H1 (cell line): ENCODE results near the gene TPM1.

Experiments used
- ATF3 ChIP-seq: IDR thresholded peaks from 2 replicates; pipeline ENCODE4 v1.6.1; 2011; ENCODE audit warnings: low read depth, mild to moderate bottlenecking, low read length; ENCODE audit not compliant: insufficient read depth
- CHD1 ChIP-seq: IDR thresholded peaks from 2 replicates; pipeline ENCODE4 v1.6.1; 2012; ENCODE audit warnings: low read depth, low read length, improper control_type of control experiment
- CTCF ChIP-seq, 3 experiments: IDR thresholded peaks; 1 replicate in 2 of 3; 2 replicates in 1 of 3; pipeline versions ENCODE4 v1.5.1 to v1.6.1; 2011; ENCODE audit warnings: low read length in 3 of 3, mild to moderate bottlenecking in 3 of 3, inconsistent platforms in 2 of 3, low read depth in 1 of 3, moderate library complexity in 1 of 3; ENCODE audit not compliant: insufficient read depth in 1 of 3; ENCODE audit errors: control extremely low read depth in 1 of 3
- EP300 ChIP-seq, 2 experiments: IDR thresholded peaks; 1 replicate in 1 of 2; 2 replicates in 1 of 2; pipeline ENCODE4 v1.6.1; 2011 to 2012; ENCODE audit warnings: low read depth in 2 of 2, low read length in 2 of 2, mild to moderate bottlenecking in 2 of 2, borderline replicate concordance in 1 of 2, inconsistent platforms in 1 of 2, moderate library complexity in 1 of 2
- EZH2 ChIP-seq: fragments of 200-600 bp; sonication (generic); IDR thresholded peaks from 2 replicates; pipeline ENCODE4 v1.7.1; 2012; ENCODE audit warnings: low read depth, mild to moderate bottlenecking, moderate library complexity, low read length, inconsistent platforms; ENCODE audit not compliant: severe bottlenecking
- HDAC2 ChIP-seq, 2 experiments: fragments of 300-600 bp in 1 of 2; sonication (generic) in 1 of 2; IDR thresholded peaks; 2 replicates each; pipeline ENCODE4 v1.6.1; 2011 to 2012; ENCODE audit warnings: low read depth in 2 of 2, low read length in 2 of 2, mild to moderate bottlenecking in 2 of 2, moderate library complexity in 2 of 2, borderline replicate concordance in 1 of 2, inconsistent platforms in 1 of 2
- JUND ChIP-seq: IDR thresholded peaks from 2 replicates; pipeline ENCODE4 v1.6.1; 2011; ENCODE audit warnings: mild to moderate bottlenecking, improper control_type of control experiment, low read length
- KDM1A ChIP-seq: fragments of 200-600, 300-600 bp; sonication (generic); IDR thresholded peaks from 2 replicates; pipeline ENCODE4 v1.7.1; 2016; ENCODE audit warnings: mild to moderate bottlenecking, low read length, borderline replicate concordance
- NANOG ChIP-seq: IDR thresholded peaks from 2 replicates; pipeline ENCODE4 v1.6.1; 2011; ENCODE audit warnings: low read length, low read depth, mild to moderate bottlenecking, inconsistent platforms; ENCODE audit not compliant: insufficient read depth, poor library complexity, severe bottlenecking
- POLR2A ChIP-seq, 2 experiments: IDR thresholded peaks; 1 replicate in 1 of 2; 2 replicates in 1 of 2; pipeline ENCODE4 v1.6.1; 2011; ENCODE audit warnings: low read depth in 2 of 2, low read length in 2 of 2, mild to moderate bottlenecking in 2 of 2; ENCODE audit errors: control extremely low read depth in 1 of 2
- POLR2AphosphoS5 ChIP-seq: IDR thresholded peaks from 2 replicates; pipeline ENCODE4 v1.6.1; 2011; ENCODE audit warnings: low read depth, low read length
- RXRA ChIP-seq: IDR thresholded peaks from 2 replicates; pipeline ENCODE4 v1.6.1; 2011; ENCODE audit warnings: low read depth, mild to moderate bottlenecking, low read length, moderate library complexity; ENCODE audit not compliant: insufficient read depth
- SP1 ChIP-seq: IDR thresholded peaks from 2 replicates; pipeline ENCODE4 v1.6.1; 2011; ENCODE audit warnings: low read depth, low read length
- TBP ChIP-seq: IDR thresholded peaks from 2 replicates; pipeline ENCODE4 v1.6.1; 2011; ENCODE audit warnings: low read depth, low read length, improper control_type of control experiment

GRCh38 chr15:62999923-63000561, 42.5 kb upstream of the TPM1 start:
- TF ChIP-seq CTCF (IDR thresholded peaks at IDR 0.05; ENCODE audit: control extremely low read depth in 1 of 3, insufficient read depth in 1 of 3, low read depth in 1 of 3, low read length in 3 of 3), result no peak
- TF ChIP-seq NANOG, result no peak
- TF ChIP-seq POLR2AphosphoS5, result no peak
- no peak for TF ChIP-seq EP300 (IDR thresholded peaks at IDR 0.05; ENCODE audit: borderline replicate concordance in 1 of 2, low read depth in 2 of 2, low read length in 2 of 2)
- TF ChIP-seq JUND, result no peak
- TF ChIP-seq POLR2A (IDR thresholded peaks at IDR 0.05; ENCODE audit: control extremely low read depth in 1 of 2, low read depth in 2 of 2, low read length in 2 of 2), result no peak
- no peak for TF ChIP-seq CHD1
- no peak for TF ChIP-seq KDM1A
- TF ChIP-seq SP1, result no peak
- TF ChIP-seq RXRA, result no peak
- no peak for TF ChIP-seq TBP
- no peak for TF ChIP-seq HDAC2 (IDR thresholded peaks at IDR 0.05; ENCODE audit: borderline replicate concordance in 1 of 2, low read depth in 2 of 2, low read length in 2 of 2)
- TF ChIP-seq EZH2, result no peak
- TF ChIP-seq ATF3, result no peak
